Lung (tissue), 12 donors: ENCODE data around the gene COL4A2. TPM values are rescaled to one million over a fixed set of nuclear protein-coding genes. Genes with fewer than 3 reads are reported as not detected.
A peak's percentile ranks its signal among the peaks of the same experiment; 100 is the strongest.

Source experiments
- ATAC-seq: fragments of 200-7000 bp; cut with Tn5 transposase; one replicate; pipeline ENCODE4 v1.9.1; 2020; ENCODE audit warnings: moderate number of reproducible peaks; ENCODE audit not compliant: insufficient read depth, low FRiP score
- DNase-seq, 3 donors: peaks; one replicate each; pipeline ENCODE4 v3.0.0-alpha.2; 2013 to 2017
- H3K27ac ChIP-seq, 2 donors: one replicate each; pipeline ENCODE4 v1.5.1; 2013; ENCODE audit warnings: mild to moderate bottlenecking in 2 of 2, moderate library complexity in 2 of 2, control low read depth in 1 of 2, inconsistent platforms in 1 of 2, low read depth in 1 of 2, low read length in 1 of 2
- H3K27me3 ChIP-seq, 3 donors: one replicate each; pipeline ENCODE4 v1.5.1; 2013; ENCODE audit warnings: low read length in 2 of 3; ENCODE audit not compliant: control insufficient read depth in 3 of 3, insufficient read depth in 3 of 3
- H3K36me3 ChIP-seq, 4 donors: one replicate each; pipeline ENCODE4 v1.5.1; 2013; ENCODE audit warnings: low read length in 4 of 4, mild to moderate bottlenecking in 1 of 4, moderate library complexity in 1 of 4; ENCODE audit not compliant: control insufficient read depth in 4 of 4, insufficient read depth in 4 of 4
- H3K4me1 ChIP-seq, 5 donors: one replicate each; pipeline ENCODE4 v1.5.1; 2013; ENCODE audit warnings: low read length in 5 of 5, mild to moderate bottlenecking in 2 of 5, moderate library complexity in 1 of 5; ENCODE audit not compliant: control insufficient read depth in 5 of 5, insufficient read depth in 5 of 5
- H3K4me3 ChIP-seq: one replicate; pipeline ENCODE4 v1.5.1; 2013; ENCODE audit warnings: mild to moderate bottlenecking, control low read depth, moderate library complexity
- H3K9ac ChIP-seq, 2 donors: one replicate each; pipeline ENCODE4 v1.5.1; 2013; ENCODE audit warnings: low read length in 2 of 2, control low read depth in 1 of 2; ENCODE audit not compliant: insufficient read depth in 1 of 2
- H3K9me3 ChIP-seq, 4 donors: one replicate each; pipeline ENCODE4 v1.5.1; 2013; ENCODE audit warnings: low read length in 3 of 4, mild to moderate bottlenecking in 1 of 4, moderate library complexity in 1 of 4; ENCODE audit not compliant: control insufficient read depth in 4 of 4, insufficient read depth in 3 of 4
- WGBS, 2 donors: extraction: QIAGEN DNeasy Blood & Tissue Kit; methylation state at CpG; one replicate each; pipeline ENCODE4 v1.1.7; 2013; 5-methylcytosine and 5-hydroxymethylcytosine counted together
- polyA plus RNA-seq, 2 donors: library from polyadenylated mRNA; stranded (reverse); fragments of 200-250 nt; gene quantifications; one replicate each; pipeline ENCODE4 v1.2.1, GENCODE V29; 2013
- total RNA-seq, 2 donors: library from RNA; depleted of rRNA in 1 of 2; stranded (reverse); fragments of >200 nt in 1 of 2; gene quantifications; one replicate each; pipeline ENCODE4 v1.2.1, GENCODE V29; 2014 to 2021
- TF ChIP-seq, protein P1 (sequence below): IDR thresholded peaks from 2 replicates; pipeline ENCODE4 v1.5.1; 2012; ENCODE audit warnings: mild to moderate bottlenecking; ENCODE audit errors: control extremely low read depth, extremely low read depth
- donor health status: control.
- donor health status: control.
- donor health status: Bipolar disorder and iron deficiency.
- donor health status: healthy.
- donor health status: DM: yes; HTN: yes; CAD: no.

The COL4A2 gene
- total and polyA plus RNA-seq, 4 donors = 169 to 627 (median 339) TPM

GRCh38 chr13:110414283-110414682 lies 107.2 kb downstream of the COL4A2 start:
- WGBS, 2 donors = 76 to 78% methylated on average over 7 of the region's 7 CpGs
- peaks cover 0 to 36% (median 23%) of the 10 kb centered on the region in 5 donors for H3K4me1 ChIP-seq
- no peak overlapping the region for H3K4me3 ChIP-seq
- no peak overlapping the region for H3K9ac ChIP-seq
- TF ChIP-seq, protein P1, sequence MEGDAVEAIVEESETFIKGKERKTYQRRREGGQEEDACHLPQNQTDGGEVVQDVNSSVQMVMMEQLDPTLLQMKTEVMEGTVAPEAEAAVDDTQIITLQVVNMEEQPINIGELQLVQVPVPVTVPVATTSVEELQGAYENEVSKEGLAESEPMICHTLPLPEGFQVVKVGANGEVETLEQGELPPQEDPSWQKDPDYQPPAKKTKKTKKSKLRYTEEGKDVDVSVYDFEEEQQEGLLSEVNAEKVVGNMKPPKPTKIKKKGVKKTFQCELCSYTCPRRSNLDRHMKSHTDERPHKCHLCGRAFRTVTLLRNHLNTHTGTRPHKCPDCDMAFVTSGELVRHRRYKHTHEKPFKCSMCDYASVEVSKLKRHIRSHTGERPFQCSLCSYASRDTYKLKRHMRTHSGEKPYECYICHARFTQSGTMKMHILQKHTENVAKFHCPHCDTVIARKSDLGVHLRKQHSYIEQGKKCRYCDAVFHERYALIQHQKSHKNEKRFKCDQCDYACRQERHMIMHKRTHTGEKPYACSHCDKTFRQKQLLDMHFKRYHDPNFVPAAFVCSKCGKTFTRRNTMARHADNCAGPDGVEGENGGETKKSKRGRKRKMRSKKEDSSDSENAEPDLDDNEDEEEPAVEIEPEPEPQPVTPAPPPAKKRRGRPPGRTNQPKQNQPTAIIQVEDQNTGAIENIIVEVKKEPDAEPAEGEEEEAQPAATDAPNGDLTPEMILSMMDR = no peak
- no peak overlapping the region for H3K27ac ChIP-seq
- ATAC-seq = no peak
- no peaks in the 10 kb centered on the region for H3K9me3 ChIP-seq
- H3K27me3 ChIP-seq = no peaks in the 10 kb centered on the region
- DNase-seq = no peak
- peaks cover 0 to 5% (median 0%) of the 10 kb centered on the region in 4 donors for H3K36me3 ChIP-seq

DNA sequence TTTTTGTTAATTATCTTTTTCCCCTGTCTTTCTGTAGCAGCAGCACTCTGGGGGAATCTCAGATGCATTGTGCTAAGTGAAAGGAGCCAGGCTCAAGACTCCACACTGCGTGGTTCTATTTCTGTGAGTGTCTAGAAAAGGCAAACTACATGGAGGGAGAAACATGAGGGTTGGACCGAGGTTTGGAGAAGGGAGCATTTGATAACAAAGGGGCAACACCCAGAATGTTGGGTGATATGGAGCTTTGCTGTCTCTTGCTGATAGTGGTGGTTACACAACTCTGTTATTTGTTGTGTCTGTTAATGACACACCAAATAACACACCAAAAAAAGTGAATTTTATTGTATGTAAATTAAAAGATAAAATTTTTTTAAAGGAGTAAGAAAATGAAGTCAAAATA lies 107.8 kb downstream of the COL4A2 start:
- ATAC-seq = no peak
- H3K9me3 ChIP-seq = no peaks in the 10 kb centered on the region
- WGBS, 2 donors = 79 to 88% methylated on average over 2 of the region's 2 CpGs
- TF ChIP-seq, protein P1 = no peak
- peaks cover 0 to 5% (median 0%) of the 10 kb centered on the region in 4 donors for H3K36me3 ChIP-seq
- peaks cover 0 to 33% (median 23%) of the 10 kb centered on the region in 5 donors for H3K4me1 ChIP-seq
- DNase-seq = no peak
- no peaks in the 10 kb centered on the region for H3K27me3 ChIP-seq
- H3K4me3 ChIP-seq = no peak overlapping the region
- no peak overlapping the region for H3K9ac ChIP-seq
- peak overlapping the region in 1 of 2 donors; percentile 64 for H3K27ac ChIP-seq

DNA sequence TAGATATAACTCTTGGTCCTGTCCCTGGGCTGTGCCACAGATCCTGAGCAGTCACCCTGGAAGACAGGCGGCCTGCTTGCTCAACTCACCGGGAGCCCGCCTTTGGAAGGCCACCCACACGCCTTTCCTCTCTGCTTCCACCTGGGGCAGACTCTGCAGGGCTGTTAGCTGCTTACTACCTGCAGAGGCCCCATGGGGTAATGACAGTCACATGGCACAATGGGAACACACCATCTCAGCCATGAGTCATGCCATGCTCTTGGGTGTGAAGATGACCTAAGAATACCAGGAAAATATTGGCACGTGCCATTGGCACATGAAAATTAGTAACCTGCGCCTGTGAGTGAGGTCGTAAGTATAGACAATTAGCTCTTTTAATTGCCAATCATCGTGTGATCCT lies 108.6 kb downstream of the COL4A2 start:
- TF ChIP-seq, protein P1 = no peak
- no peak for ATAC-seq
- Histone ChIP-seq H3K36me3 (peaks cover 0 to 5% (median 1%) of the 10 kb centered on the region in 4 donors), H3K9me3 (no peaks in the 10 kb centered on the region), H3K4me3 (no peak overlapping the region), H3K27me3 (no peaks in the 10 kb centered on the region), H3K4me1 (peaks cover 0 to 33% (median 23%) of the 10 kb centered on the region in 5 donors), H3K27ac (peak overlapping the region; percentile 68 to 72), H3K9ac (no peak overlapping the region)
- WGBS, 2 donors = 82 to 86% methylated on average over 8 of the region's 8 CpGs
- DNase-seq = no peak
